Measurements from ENCODE around the gene PPP2R5D.
"Not testable (repeated sequence)": the region's sequence is repeated elsewhere in the genome, so short reads cannot be mapped to it uniquely, and the experiment has no call there.

Gene PPP2R5D

DNA sequence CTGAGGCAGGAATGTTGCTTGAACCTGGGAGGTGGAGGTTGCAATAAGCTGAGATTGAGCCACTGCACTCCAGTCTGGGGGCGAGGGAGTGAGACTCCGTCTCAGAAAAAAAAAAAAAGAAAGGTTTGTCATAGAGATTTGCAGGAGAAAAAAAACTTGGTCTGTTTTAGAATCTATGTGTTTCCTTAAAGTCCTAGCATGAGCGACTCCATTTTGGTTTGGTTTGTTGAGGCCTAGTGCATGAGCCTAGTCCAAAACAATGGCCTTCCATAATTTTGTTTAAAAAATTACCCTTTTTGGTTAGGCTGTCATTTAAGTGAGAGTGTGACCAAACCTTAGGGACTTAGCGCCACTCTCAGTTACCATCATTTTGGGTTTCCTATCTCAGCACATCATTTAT lies 32.0 kb upstream of the PPP2R5D start:
- H3K27me3 ChIP-seq (ENCODE audit: insufficient read depth, low read length) = no peaks in the 10 kb centered on the region
- no peaks in the 10 kb centered on the region for H3K4me1 ChIP-seq (ENCODE audit: insufficient read depth, low read length)
- H3K9me3 ChIP-seq (ENCODE audit: insufficient read depth, low read depth, low read length) = no peaks in the 10 kb centered on the region
- no peaks in the 10 kb centered on the region for H3K36me3 ChIP-seq (ENCODE audit: insufficient read depth, low read depth, low read length)
- no peak overlapping the region for H3K27ac ChIP-seq (ENCODE audit: low read length)
- H3K4me3 ChIP-seq (ENCODE audit: low read length) = no peak overlapping the region
- H3K9ac ChIP-seq (ENCODE audit: low read depth, low read length) = no peak overlapping the region

DNA sequence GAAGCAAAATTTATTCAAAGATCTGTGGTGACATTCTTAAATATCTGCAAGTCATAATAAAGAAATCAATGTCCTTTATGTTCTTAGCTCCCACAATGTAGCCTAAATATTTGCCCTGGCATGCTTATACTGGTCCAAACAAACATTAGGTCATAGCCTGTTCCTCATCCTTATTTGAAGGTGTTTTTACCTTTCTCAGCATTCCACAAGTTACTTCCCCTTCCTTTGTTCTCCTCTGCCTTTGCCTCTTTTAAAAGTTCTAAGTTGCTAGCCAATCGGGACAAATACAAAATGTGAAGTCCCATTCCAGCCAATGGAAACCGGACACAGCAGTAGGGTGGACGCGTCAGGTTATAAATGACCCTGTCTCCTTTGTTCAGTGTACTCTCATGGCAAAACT lies 30.0 kb upstream of the PPP2R5D start:
- not testable (repeated sequence) for H3K4me3 ChIP-seq (ENCODE audit: low read length); H3K9ac ChIP-seq (ENCODE audit: low read depth, low read length); H3K36me3 ChIP-seq (ENCODE audit: insufficient read depth, low read depth, low read length); H3K27me3 ChIP-seq (ENCODE audit: insufficient read depth, low read length); H3K4me1 ChIP-seq (ENCODE audit: insufficient read depth, low read length); H3K9me3 ChIP-seq (ENCODE audit: insufficient read depth, low read depth, low read length); H3K27ac ChIP-seq (ENCODE audit: low read length)

DNA sequence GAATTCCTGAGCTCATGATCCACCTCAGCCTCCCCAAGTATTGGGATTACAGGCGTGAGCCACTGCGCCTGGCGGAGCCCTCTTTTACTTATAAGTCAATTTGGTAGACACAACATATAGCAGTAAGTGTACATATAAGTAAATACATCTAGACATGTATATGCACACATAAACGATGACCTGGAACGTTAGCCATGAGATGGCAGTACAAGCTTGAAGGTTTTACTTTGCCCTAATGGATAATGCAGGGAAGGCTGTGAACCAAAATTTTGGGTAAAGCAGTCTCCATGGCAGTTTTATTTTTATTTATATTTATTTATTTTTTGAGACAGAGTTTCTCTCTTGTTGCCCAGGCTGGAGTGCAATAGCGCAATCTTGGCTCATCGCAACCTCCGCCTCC lies 26.2 kb upstream of the PPP2R5D start:
- no peaks in the 10 kb centered on the region; the same call in 1 of the 2 replicates for H3K4me1 ChIP-seq (ENCODE audit: insufficient read depth, low read length)
- H3K9ac ChIP-seq (ENCODE audit: low read depth, low read length) = no peak overlapping the region
- no peak overlapping the region for H3K4me3 ChIP-seq (ENCODE audit: low read length)
- H3K9me3 ChIP-seq (ENCODE audit: insufficient read depth, low read depth, low read length) = no peaks in the 10 kb centered on the region
- H3K36me3 ChIP-seq (ENCODE audit: insufficient read depth, low read depth, low read length) = no peaks in the 10 kb centered on the region
- peaks cover 34% of the 10 kb centered on the region for H3K27me3 ChIP-seq (ENCODE audit: insufficient read depth, low read length)
- H3K27ac ChIP-seq (ENCODE audit: low read length) = no peak overlapping the region

DNA sequence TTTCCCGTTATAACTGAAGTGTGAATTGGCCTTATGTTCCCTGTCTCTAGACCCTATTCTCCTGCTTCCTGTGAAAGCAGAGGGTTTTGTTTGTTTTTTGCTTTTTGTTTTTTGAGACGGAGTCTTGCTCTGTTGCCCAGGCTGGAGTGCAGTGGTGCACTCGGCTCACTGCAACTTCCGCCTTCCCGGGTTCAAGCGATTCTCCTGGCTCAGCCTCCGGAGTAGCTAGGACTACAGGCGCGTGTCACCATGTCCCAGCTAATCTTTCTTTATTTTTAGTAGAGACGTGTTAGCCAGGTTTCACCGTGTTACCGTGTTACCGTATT lies 24.5 kb upstream of the PPP2R5D start:
- H3K27me3 ChIP-seq (ENCODE audit: insufficient read depth, low read length) = peaks cover 34% of the 10 kb centered on the region
- no peak overlapping the region for H3K27ac ChIP-seq (ENCODE audit: low read length)
- H3K4me1 ChIP-seq (ENCODE audit: insufficient read depth, low read length) = no peaks in the 10 kb centered on the region; the same call in 1 of the 2 replicates
- H3K4me3 ChIP-seq (ENCODE audit: low read length) = peak overlapping the region; percentile 81
- peak overlapping the region; percentile 62; the same call in 1 of the 2 replicates for H3K9ac ChIP-seq (ENCODE audit: low read depth, low read length)
- no peaks in the 10 kb centered on the region for H3K36me3 ChIP-seq (ENCODE audit: insufficient read depth, low read depth, low read length)
- no peaks in the 10 kb centered on the region for H3K9me3 ChIP-seq (ENCODE audit: insufficient read depth, low read depth, low read length)

DNA sequence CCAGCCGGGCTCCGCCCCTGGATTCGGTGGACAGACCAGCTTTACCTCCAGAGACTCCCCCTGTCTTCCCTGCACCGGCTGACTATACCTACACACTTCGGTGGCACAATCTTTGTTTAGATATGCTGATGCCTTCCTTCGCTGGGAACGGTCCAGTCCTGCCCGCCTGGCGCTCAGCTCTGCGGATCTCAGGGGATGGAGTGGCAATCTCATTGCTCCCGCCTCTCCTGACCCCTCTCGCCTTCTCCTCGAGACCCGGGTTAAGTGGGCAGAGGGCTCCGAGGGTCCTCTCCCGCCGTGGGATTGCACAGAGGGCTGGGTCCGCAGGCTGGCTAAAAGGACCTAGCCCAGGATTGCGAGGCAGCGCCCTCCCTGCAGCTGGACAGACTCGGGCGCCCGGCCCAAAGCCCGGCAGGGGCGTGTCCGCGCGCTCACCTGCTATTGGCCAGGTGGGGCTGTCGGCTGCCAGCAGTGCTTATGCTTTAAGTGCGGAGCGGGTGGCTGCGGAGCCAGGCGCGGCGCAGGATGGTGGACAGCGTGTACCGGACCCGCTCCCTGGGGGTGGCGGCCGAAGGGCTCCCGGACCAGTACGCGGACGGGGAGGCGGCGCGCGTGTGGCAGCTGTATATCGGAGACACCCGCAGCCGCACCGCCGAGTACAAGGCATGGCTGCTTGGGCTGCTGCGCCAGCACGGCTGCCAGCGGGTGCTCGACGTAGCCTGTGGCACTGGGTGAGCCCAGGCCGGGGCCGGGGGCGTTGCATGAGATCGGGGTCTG lies 23.9 kb upstream of the PPP2R5D start, which contains the start of gene GNMT:
GNMT (plus strand) TSS at position 512 of the 777 bp plus-strand sequence; CDS start at position 526, 14 bp downstream.
- peak within 1 kb of the TSS; percentile 62; the same call in 1 of the 2 replicates for H3K9ac ChIP-seq (ENCODE audit: low read depth, low read length)
- H3K27me3 ChIP-seq (ENCODE audit: insufficient read depth, low read length) = peaks cover 34% of the 10 kb centered on the region
- no peak within 1 kb of the TSS for H3K27ac ChIP-seq (ENCODE audit: low read length)
- no peaks in the 10 kb centered on the region for H3K9me3 ChIP-seq (ENCODE audit: insufficient read depth, low read depth, low read length)
- no peaks in the 10 kb centered on the region; the same call in 1 of the 2 replicates for H3K4me1 ChIP-seq (ENCODE audit: insufficient read depth, low read length)
- H3K4me3 ChIP-seq (ENCODE audit: low read length) = peak within 1 kb of the TSS; percentile 81
- H3K36me3 ChIP-seq (ENCODE audit: insufficient read depth, low read depth, low read length) = no peaks in the 10 kb centered on the region

DNA sequence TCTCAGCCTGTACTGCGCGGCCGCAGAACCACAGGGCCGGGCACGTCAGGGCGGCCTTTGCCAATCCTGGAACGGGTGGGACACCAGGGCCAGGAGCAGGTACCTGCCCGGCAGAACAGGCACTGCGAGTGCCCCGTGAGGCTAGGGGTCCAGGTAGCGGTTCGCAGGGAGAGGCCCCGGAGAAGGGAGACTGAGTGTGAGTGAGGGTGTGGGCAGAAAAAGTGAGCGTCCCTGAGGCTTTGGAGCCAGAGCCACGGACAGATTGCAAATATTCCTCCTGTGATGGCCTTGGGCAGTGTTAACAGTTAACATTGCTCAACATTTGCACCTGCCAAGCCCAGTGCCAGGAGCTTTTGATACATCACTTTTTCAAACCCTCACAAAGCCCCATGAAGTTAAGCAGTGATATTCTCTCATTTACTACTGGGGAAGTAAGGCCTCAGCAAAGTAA lies 23.3 kb upstream of the PPP2R5D start:
- Histone ChIP-seq H3K4me1 (ENCODE audit: insufficient read depth, low read length) (no peaks in the 10 kb centered on the region; the same call in 1 of the 2 replicates), H3K36me3 (ENCODE audit: insufficient read depth, low read depth, low read length) (no peaks in the 10 kb centered on the region), H3K9ac (ENCODE audit: low read depth, low read length) (peak overlapping the region; percentile 41; the same call in 1 of the 2 replicates), H3K27me3 (ENCODE audit: insufficient read depth, low read length) (peaks cover 34% of the 10 kb centered on the region), H3K27ac (ENCODE audit: low read length) (no peak overlapping the region), H3K9me3 (ENCODE audit: insufficient read depth, low read depth, low read length) (no peaks in the 10 kb centered on the region), H3K4me3 (ENCODE audit: low read length) (peak overlapping the region; percentile 81; the same call in 1 of the 2 replicates)

DNA sequence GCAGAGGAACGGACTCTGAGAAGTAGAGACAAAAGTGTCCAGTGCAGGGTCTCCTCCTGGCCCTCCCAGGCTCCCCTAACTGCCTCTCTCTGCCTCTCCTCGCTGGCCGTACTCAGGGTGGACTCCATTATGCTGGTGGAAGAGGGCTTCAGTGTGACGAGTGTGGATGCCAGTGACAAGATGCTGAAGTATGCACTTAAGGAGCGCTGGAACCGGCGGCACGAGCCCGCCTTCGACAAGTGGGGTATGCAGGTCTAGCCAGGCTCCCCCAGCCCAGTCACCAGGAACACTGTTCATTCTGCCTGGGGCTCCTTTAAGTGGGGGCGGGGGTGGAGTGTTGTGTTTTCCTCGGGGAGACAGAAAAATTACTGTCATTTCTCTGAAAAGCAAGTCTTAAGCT lies 22.3 kb upstream of the PPP2R5D start:
- no peak overlapping the region for H3K9ac ChIP-seq (ENCODE audit: low read depth, low read length)
- no peaks in the 10 kb centered on the region; the same call in 1 of the 2 replicates for H3K4me1 ChIP-seq (ENCODE audit: insufficient read depth, low read length)
- no peaks in the 10 kb centered on the region for H3K36me3 ChIP-seq (ENCODE audit: insufficient read depth, low read depth, low read length)

DNA sequence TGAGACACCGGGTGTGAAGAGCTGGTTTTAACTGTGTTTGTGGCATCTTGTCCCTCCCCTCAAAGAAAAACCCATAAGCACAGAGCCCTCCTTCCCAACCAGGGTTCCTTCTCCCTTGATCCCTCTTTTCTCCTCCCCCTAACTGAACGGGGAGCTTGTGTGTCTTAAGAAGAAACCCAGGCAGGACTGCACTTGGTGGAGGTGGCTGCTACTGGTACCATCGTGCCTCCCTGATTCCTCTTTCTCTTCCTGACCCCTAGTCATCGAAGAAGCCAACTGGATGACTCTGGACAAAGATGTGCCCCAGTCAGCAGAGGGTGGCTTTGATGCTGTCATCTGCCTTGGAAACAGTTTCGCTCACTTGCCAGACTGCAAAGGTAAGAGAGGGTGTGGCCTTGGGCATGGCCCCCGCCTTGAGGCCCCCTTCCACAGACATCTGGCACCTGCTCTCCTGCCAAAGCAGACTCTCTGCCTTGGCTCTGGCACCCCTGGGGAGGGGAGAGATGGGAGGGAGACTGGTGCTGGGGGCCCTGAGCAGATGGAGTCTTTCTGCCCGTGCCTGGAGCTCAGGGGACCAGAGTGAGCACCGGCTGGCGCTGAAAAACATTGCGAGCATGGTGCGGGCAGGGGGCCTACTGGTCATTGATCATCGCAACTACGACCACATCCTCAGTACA lies 21.7 kb upstream of the PPP2R5D start:
- no peak overlapping the region for H3K4me3 ChIP-seq (ENCODE audit: low read length)
- peaks cover 34% of the 10 kb centered on the region for H3K27me3 ChIP-seq (ENCODE audit: insufficient read depth, low read length)
- no peaks in the 10 kb centered on the region for H3K36me3 ChIP-seq (ENCODE audit: insufficient read depth, low read depth, low read length)
- no peaks in the 10 kb centered on the region for H3K9me3 ChIP-seq (ENCODE audit: insufficient read depth, low read depth, low read length)
- no peaks in the 10 kb centered on the region; the same call in 1 of the 2 replicates for H3K4me1 ChIP-seq (ENCODE audit: insufficient read depth, low read length)
- no peak overlapping the region for H3K27ac ChIP-seq (ENCODE audit: low read length)
- no peak overlapping the region for H3K9ac ChIP-seq (ENCODE audit: low read depth, low read length)

More for the DNA sequence above, 22.3 kb upstream of the PPP2R5D start:
- Histone ChIP-seq H3K4me3 (ENCODE audit: low read length) (no peak overlapping the region), H3K27ac (ENCODE audit: low read length) (no peak overlapping the region), H3K9me3 (ENCODE audit: insufficient read depth, low read depth, low read length) (no peaks in the 10 kb centered on the region), H3K27me3 (ENCODE audit: insufficient read depth, low read length) (peaks cover 34% of the 10 kb centered on the region)

DNA sequence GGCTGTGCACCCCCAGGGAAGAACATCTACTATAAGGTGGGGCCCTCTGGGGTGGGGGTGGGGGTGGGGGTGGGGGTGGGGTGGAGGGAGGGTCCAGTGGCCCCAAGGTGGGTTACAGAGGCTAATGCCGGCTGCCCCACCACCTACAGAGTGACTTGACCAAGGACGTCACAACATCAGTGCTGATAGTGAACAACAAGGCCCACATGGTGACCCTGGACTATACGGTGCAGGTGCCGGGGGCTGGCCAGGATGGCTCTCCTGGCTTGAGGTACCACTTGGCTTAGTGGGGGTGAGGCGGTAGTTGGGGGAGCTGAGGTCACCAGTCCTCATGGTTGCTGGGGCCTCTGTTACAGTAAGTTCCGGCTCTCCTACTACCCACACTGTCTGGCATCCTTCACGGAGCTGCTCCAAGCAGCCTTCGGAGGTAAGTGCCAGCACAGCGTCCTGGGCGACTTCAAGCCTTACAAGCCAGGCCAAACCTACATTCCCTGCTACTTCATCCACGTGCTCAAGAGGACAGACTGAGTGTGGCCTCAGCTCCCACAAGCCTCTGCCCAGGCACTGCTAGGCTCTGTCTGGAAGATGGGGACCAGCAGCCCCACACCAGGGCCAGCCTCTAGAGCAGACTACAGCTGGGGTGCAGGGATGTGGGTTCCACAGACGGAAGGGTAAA lies 21.1 kb upstream of the PPP2R5D start:
- H3K36me3 ChIP-seq (ENCODE audit: insufficient read depth, low read depth, low read length) = no peaks in the 10 kb centered on the region
- no peak overlapping the region for H3K9ac ChIP-seq (ENCODE audit: low read depth, low read length)
- H3K27ac ChIP-seq (ENCODE audit: low read length) = no peak overlapping the region

DNA sequence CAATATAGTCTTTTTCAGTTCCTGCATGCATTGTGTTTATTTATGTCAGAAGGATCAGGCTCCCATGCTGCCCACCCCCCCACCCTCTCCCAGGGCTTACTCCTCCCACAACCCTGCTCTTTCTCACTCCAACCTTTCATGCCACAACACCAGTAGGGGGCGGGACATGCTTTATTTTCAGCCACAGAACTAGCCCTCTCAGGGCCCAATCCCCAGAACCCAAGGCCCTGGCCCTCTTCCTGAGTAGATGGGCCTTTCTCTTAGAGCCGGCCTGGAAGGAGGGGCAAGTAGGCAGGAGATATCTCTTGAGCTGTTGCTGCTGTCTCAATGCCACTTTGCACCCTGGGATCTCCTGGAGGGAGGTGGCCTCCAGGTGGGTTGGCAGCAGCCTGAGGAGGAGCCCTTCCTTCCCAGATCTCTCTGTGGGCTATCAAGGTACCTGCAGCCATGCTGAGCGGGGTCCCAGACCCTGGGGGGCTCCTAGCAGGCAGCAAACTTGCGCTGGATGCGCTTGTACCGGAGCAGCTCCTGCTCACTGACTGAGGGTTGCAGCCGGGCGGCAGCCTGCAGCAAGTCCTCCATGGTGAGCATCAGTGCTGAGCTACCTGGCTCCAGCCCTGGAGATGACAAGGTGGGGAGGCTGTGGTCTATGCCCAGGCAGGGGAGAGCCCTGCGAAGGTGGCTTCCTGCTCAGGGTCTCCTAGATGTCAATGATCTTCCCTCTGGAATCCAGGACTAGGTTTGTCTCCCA lies 20.3 kb upstream of the PPP2R5D start:
- Histone ChIP-seq H3K9me3 (ENCODE audit: insufficient read depth, low read depth, low read length) (no peaks in the 10 kb centered on the region), H3K27ac (ENCODE audit: low read length) (no peak overlapping the region), H3K36me3 (ENCODE audit: insufficient read depth, low read depth, low read length) (no peaks in the 10 kb centered on the region), H3K4me3 (ENCODE audit: low read length) (no peak overlapping the region), H3K9ac (ENCODE audit: low read depth, low read length) (no peak overlapping the region), H3K4me1 (ENCODE audit: insufficient read depth, low read length) (no peaks in the 10 kb centered on the region; the same call in 1 of the 2 replicates), H3K27me3 (ENCODE audit: insufficient read depth, low read length) (peaks cover 29% of the 10 kb centered on the region)

More for the DNA sequence above, 21.1 kb upstream of the PPP2R5D start:
- H3K4me3 ChIP-seq (ENCODE audit: low read length) = no peak overlapping the region
- no peaks in the 10 kb centered on the region for H3K9me3 ChIP-seq (ENCODE audit: insufficient read depth, low read depth, low read length)
- H3K27me3 ChIP-seq (ENCODE audit: insufficient read depth, low read length) = peaks cover 34% of the 10 kb centered on the region
- H3K4me1 ChIP-seq (ENCODE audit: insufficient read depth, low read length) = no peaks in the 10 kb centered on the region; the same call in 1 of the 2 replicates

DNA sequence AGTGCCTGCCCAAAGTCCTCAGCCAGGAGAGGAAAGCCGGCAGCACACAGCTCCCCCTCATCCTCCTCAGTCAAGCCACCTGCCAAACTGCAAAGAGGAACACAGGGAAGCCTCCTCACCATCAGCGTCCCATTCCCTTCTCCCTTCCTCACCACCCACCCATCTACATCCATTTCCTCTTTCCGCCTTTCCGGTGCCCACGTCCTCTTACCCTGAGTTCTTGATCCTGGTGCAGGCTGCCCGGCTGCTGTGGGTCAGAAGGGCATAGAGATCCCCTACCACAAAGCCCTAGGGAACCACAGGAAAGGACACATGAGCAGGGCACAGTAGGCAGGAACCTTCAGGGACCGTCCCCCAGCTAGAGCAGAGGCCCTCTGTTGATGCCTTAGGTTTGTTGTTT lies 17.8 kb upstream of the PPP2R5D start:
- H3K4me3 ChIP-seq (ENCODE audit: low read length) = no peak overlapping the region
- no peaks in the 10 kb centered on the region for H3K36me3 ChIP-seq (ENCODE audit: insufficient read depth, low read depth, low read length)
- H3K4me1 ChIP-seq (ENCODE audit: insufficient read depth, low read length) = peaks cover 8% of the 10 kb centered on the region; the same call in 1 of the 2 replicates
- no peak overlapping the region for H3K27ac ChIP-seq (ENCODE audit: low read length)
- H3K9me3 ChIP-seq (ENCODE audit: insufficient read depth, low read depth, low read length) = no peaks in the 10 kb centered on the region
- peaks cover 4% of the 10 kb centered on the region; the same call in 1 of the 2 replicates for H3K27me3 ChIP-seq (ENCODE audit: insufficient read depth, low read length)
- no peak overlapping the region for H3K9ac ChIP-seq (ENCODE audit: low read depth, low read length)

Data from iPS-20b (cell line).